Stimulated activated CD4-positive, alpha-beta T cell treated with anti-CD3 and anti-CD28 coated beads, Interleukin-2, amount 100 ng/mL, for 24 hours (primary cell): Measurements from ENCODE around the gene SREK1.
A peak's percentile ranks its signal among the peaks of the same experiment; 100 is the strongest.
"Not testable (repeated sequence)": the region's sequence is repeated elsewhere in the genome, so short reads cannot be mapped to it uniquely, and the experiment has no call there.

ENCODE experiments used
- DNase-seq, 2 donors: peaks; one replicate each; pipeline ENCODE4 v3.0.0-alpha.2; 2020

Gene SREK1

GRCh38 chr5:66168226-66168625, 24.1 kb downstream of the SREK1 start:
- DNase-seq = no peak

GRCh38 chr5:66169534-66169933, 25.4 kb downstream of the SREK1 start:
- DNase-seq = no peak

- no peak for DNase-seq
Observed at GRCh38 chr5:66170195-66170919, 26.3 kb downstream of the SREK1 start.

- DNase-seq = peak; percentile 31 to 51
Observed at GRCh38 chr5:66171349-66172344, 27.5 kb downstream of the SREK1 start.

GRCh38 chr5:66174338-66174737, 30.2 kb downstream of the SREK1 start:
- DNase-seq = no peak

- no peak for DNase-seq
Observed at GRCh38 chr5:66178799-66179198, 34.7 kb downstream of the SREK1 start.

- no peak for DNase-seq
Observed at GRCh38 chr5:66179297-66180051, 35.4 kb downstream of the SREK1 start.

GRCh38 chr5:66180282-66181155, 36.4 kb downstream of the SREK1 start:
- DNase-seq = no peak

- DNase-seq = no peak
Observed at GRCh38 chr5:66186108-66186507, 42.0 kb downstream of the SREK1 start.

- no peak for DNase-seq
Observed at GRCh38 chr5:66193419-66193818, 49.3 kb downstream of the SREK1 start.

- no peak for DNase-seq
Observed at GRCh38 chr5:66197764-66198405, 53.8 kb downstream of the SREK1 start.

- no peak for DNase-seq
Observed at GRCh38 chr5:66198837-66199236, 54.7 kb downstream of the SREK1 start.

GRCh38 chr5:66203531-66203930, 59.4 kb downstream of the SREK1 start:
- no peak for DNase-seq

- DNase-seq = no peak
Observed at GRCh38 chr5:66206465-66206864, 62.4 kb downstream of the SREK1 start.

- no peak for DNase-seq
Observed at GRCh38 chr5:66207800-66208561, 63.9 kb downstream of the SREK1 start.

- peak in 1 of 2 donors; percentile 10 for DNase-seq
Observed at GRCh38 chr5:66209350-66209749, 65.2 kb downstream of the SREK1 start.

GRCh38 chr5:66209794-66210193, 65.7 kb downstream of the SREK1 start:
- DNase-seq = no peak

- no peak for DNase-seq
Observed at GRCh38 chr5:66213533-66213932, 69.4 kb downstream of the SREK1 start.

- no peak for DNase-seq
Observed at GRCh38 chr5:66222455-66222854, 78.4 kb downstream of the SREK1 start.

GRCh38 chr5:66222896-66223295, 78.8 kb downstream of the SREK1 start:
- DNase-seq = not testable (repeated sequence)

GRCh38 chr5:66223637-66224036, 79.5 kb downstream of the SREK1 start:
- DNase-seq = peak in 1 of 2 donors; percentile 6
